GM19193 (cell line): Measurements from ENCODE around the gene TFF1.

Experiments
- POLR2A ChIP-seq: IDR thresholded peaks from 4 replicates; pipeline ENCODE4 v1.6.1; 2011; ENCODE audit not compliant: insufficient read depth, insufficient read length; ENCODE audit errors: extremely low read depth

TFF1 gene

GRCh38 chr21:42404539-42404938 is 38.2 kb upstream of the TFF1 start:
- TF ChIP-seq POLR2A, result no peak

DNA sequence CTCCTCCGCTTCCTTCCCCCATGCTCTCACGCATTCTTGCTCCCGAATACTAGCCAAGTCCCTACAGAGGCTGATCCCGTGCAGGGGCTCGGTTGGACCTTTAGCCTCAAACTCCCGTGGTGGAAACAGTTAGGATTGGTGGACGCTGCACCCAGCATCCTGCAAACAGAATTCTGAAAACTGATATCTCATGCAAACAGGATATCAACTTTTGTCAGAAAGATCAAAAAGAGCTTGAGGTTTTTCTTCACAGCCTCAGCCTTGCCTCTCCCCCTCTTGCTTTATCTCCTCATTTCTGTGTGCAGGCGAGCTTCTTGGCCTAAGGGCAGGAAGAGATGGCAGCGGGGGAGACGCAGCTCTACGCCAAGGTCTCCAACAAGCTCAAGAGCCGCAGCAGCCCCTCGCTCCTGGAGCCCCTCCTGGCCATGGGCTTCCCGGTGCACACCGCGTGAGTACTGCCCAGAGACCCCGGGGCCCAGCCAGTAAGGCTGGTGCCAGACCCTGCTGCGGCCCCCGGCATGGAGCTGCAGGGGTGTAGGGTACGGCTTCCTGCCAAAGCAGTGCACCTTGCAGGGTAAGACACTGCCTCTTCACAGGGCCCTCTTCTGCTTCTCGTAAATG is 37.4 kb upstream of the TFF1 start, which contains the start of gene UBASH3A:
Gene UBASH3A (plus strand): TSS at position 292 of the 621 bp plus-strand sequence. CDS start 44 bp downstream, at position 336.
- no peak for TF ChIP-seq POLR2A

- TF ChIP-seq POLR2A, result no peak
Observed at GRCh38 chr21:42401820-42402251, 35.5 kb upstream of the TFF1 start.

DNA sequence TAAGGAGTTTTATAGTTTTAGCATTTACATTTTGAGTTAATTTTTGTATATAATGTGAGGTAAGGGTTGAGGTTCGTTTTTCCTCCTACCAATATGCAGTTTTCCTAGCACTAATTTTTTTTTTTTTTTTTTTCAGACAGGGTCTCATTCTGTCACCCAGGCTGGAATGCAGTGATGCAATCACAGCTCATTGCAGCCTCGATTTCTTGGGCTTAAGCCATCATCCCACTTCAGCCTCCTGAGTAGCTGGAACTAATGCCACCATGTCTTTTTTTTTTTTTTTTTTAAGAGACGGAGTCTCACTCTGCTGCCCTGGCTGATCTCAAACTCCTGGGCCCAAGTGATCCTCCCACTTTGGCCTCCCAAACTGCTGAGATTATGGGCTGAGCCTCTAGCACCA is 34.8 kb upstream of the TFF1 start:
- TF ChIP-seq POLR2A, result no peak

DNA sequence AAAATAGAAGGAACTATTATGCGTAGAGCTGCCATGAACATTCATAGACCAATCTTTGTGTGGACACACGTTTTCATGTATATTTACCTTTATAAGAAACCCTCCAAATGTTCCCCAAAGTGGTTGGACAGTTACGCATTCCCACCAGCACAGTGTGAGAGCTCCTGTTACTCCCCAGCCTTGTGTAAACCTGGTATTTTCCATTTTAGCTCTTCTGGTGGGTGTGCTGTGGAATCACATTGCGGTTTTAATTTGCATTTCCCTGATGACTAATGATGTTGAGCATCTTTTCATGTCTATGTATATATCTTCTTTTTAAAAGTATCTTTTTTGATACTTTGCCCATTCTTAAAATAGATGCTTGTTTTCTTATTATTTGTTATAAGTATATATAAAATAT is 34.2 kb upstream of the TFF1 start:
- TF ChIP-seq POLR2A, result no peak

DNA sequence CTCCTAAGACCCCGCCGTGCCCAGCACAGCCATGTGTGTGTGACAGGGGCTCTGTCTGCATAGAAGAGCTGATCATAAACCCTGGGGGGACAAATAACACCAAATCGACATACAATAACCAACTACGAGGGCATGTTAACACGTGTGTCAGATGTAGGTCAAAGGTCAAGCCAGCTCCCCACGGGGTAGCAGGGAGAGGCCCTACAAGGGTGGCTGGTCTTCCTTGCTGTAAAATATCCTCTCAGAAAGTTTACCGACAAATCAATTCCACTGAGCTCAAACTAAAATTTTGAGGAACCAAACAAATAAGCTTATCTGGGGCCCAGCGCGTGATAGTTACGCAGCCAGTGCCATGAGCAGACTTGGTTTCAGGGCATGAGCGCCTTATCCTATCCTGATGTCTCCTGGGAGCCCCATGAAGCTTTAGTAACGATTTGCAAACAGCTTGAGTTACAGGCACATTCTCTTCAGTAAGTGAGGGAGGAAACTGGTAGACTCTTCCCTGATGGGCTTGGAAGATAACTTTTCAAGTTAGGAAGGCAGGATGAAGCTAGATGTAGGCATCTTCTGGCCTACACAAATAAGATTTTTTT is 32.2 kb upstream of the TFF1 start:
- no peak for TF ChIP-seq POLR2A

- no peak for TF ChIP-seq POLR2A
Observed at GRCh38 chr21:42397746-42398394, 31.5 kb upstream of the TFF1 start.

GRCh38 chr21:42396799-42397745 is 30.7 kb upstream of the TFF1 start:
- no peak for TF ChIP-seq POLR2A

GRCh38 chr21:42395905-42396651 is 29.7 kb upstream of the TFF1 start, which contains the start of gene TMPRSS3:
Gene TMPRSS3, minus strand, starts transcription at chr21:42396052. Its CDS starts 635 bp downstream, at chr21:42395417.
- no peak for TF ChIP-seq POLR2A

DNA sequence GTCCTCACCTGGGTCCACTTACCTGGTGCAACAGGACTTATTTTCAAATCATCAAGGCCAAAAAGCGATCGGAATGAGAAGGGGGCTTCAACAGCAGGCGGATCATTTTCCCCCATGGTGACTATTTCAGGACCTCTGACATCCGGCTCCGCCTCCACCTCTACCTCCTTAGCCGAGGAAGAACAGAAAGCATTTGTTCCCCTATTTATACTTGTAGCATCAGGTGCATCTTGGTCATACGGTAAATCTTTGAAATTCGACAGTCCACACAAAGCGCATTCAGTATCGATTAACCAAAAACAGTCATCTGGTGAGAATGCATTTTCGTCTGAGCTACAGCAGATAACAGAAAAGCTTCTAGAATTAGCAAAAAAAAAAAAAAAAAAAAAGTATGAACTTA is 29.0 kb upstream of the TFF1 start:
- no peak for TF ChIP-seq POLR2A

GRCh38 chr21:42393443-42393950 is 27.2 kb upstream of the TFF1 start:
- TF ChIP-seq POLR2A, result no peak

DNA sequence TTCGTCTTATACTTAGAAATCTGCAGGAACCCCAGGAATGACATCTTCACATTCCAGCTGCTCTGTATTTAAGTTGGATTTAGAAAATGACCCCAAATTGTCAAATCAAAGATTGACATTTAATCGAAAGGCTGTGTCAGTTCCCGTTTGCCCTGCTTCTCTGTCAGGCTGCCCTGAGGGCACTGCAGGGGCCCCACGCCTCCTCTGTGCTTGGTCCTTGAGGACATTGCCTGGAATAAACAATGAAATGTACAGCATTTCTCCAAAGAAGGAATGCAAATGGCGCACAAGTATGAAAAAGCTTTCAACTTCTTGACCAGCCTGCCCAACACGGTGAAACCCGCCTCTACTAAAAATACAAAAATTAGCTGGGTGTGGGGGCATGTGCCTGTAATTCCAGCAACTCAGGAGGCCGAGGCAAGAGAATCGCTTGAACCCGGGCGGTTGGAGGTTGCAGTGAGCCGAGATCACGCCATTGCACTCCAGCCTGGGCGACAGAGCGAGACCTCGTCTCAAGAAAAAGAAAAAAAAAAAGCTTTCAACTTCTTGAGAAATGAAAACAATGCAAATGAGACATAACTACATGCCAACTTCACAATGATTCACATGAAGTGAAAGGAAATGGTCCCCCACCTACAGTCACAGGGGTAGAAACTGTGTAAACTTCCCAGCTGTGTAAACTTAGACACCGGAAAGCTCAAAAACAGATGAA is 26.6 kb upstream of the TFF1 start:
- TF ChIP-seq POLR2A, result no peak

DNA sequence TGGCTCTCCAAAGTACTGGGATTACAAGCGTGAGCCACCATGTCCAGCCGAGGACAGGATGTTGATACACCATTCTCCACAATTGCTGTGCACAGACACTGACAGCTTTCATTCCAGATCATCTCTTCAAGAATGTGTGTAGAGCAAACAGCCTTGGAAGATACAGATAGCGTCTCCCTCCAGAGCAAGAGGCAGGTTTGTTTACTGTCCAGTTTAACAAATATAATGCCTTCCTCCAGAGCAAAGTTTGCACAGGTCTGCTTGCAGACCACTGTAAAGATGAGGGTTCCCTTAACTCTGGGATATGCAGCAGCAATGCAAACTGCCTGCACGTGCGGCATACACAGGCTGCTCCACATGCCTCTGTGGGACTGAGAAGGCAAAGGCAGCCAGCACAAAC is 25.0 kb upstream of the TFF1 start:
- no peak for TF ChIP-seq POLR2A

GRCh38 chr21:42390696-42391095 is 24.4 kb upstream of the TFF1 start:
- no peak for TF ChIP-seq POLR2A

- no peak for TF ChIP-seq POLR2A
Observed at GRCh38 chr21:42390193-42390592, 23.9 kb upstream of the TFF1 start.
